Loucy (cell line): ENCODE measurements around the gene CERS5.

Source experiments
- CTCF ChIP-seq: fragments of 200-600 bp; sonication (generic); conservative IDR thresholded peaks from 2 replicates; pipeline ENCODE4 v1.5.1; 2014; ENCODE audit warnings: mild to moderate bottlenecking, antibody characterized with exemption, low read length
- EZH2phosphoT487 ChIP-seq: fragments of 200-600 bp; IDR thresholded peaks from 2 replicates; pipeline ENCODE4 v1.6.1; 2018; ENCODE audit warnings: antibody characterized with exemption, mild to moderate bottlenecking, moderate library complexity, borderline replicate concordance

GRCh38 chr12:50175716-50176026 is 8.5 kb upstream of the CERS5 start:
- no peak; the same call in 1 of the 2 replicates for TF ChIP-seq CTCF
- TF ChIP-seq EZH2phosphoT487 = no peak
